ENCODE data around the gene RTP2. TPM values are rescaled to one million over a fixed set of nuclear protein-coding genes. Genes with fewer than 3 reads are reported as not detected.

RTP2 gene
- total and polyA plus RNA-seq, 9 of the 15 experiments (the other 6 are each of a cell fraction or from before 2014, with no cell fraction given), result not detected

DNA sequence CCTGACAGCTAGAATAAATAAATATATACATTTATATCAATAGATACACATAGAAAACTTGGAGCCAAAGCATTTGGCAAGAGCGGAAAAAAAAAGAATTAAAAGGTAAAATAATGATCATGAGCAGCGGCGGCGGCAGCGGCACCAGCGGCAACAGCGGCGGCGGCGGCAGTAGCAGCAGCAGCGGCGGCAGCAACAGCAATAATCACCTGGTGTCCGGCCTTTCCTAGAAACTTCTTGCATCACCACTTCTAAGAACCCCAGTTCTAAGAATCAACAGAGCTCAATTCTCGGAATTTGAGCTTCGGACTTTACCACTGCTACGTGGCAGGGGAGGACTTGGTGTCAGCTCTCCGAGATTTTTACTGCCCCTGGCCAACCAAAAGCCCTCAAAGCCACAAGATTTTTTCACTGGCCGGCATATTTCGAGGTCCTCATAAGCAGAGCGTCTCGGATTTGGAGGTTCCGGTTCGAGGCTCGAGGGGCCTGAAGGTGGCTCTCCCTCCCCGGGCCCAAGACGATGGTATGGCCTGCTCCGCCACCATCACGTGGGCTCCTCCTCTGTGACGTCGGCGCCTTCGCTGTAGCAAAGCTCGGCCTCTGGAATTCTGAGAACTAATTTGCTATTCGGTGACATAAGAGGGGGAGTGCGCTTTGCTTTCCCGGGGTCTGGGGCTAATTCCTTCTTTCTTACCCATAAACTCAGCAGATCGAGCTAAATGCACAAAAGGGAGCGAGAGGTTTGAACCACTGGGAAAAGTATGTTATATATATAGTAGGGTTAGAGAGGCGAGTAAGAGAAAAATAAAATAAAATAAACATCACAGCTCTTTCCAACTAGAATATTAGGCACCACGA lies 43.1 kb upstream of the RTP2 start, which contains the start of gene BCL6 (continued):
- peak; percentile 89 for TF ChIP-seq JUND (IDR thresholded peaks at IDR 0.05; ENCODE audit: borderline replicate concordance, low read depth, low read length)
- peak; percentile 89; the same call in 2 of the 3 replicates for TF ChIP-seq JUND (tag; IDR thresholded peaks at IDR 0.05; ENCODE audit: borderline replicate concordance, low read depth, low read length)
- no peak; the same call in 1 of the 2 replicates for TF ChIP-seq HEY1 (CRISPR knock-in tag; IDR thresholded peaks at IDR 0.05; ENCODE audit: borderline replicate concordance)
- TF ChIP-seq MAZ (CRISPR knock-in tag; conservative IDR thresholded peaks at IDR 0.05 in 1 of 2, IDR thresholded peaks at IDR 0.05 in 1 of 2), result peak in 1 of 2 experiments; percentile 37; a peak in 2 of 4 replicates
- TF ChIP-seq HNRNPLL (IDR thresholded peaks at IDR 0.05; ENCODE audit: low read depth, low read length, poor library complexity, severe bottlenecking), result peak; percentile 60
- peak in 1 of 2 experiments; percentile 31; a peak in 1 of 4 replicates for TF ChIP-seq KDM1A (IDR thresholded peaks at IDR 0.05)
- TF ChIP-seq, protein P1, sequence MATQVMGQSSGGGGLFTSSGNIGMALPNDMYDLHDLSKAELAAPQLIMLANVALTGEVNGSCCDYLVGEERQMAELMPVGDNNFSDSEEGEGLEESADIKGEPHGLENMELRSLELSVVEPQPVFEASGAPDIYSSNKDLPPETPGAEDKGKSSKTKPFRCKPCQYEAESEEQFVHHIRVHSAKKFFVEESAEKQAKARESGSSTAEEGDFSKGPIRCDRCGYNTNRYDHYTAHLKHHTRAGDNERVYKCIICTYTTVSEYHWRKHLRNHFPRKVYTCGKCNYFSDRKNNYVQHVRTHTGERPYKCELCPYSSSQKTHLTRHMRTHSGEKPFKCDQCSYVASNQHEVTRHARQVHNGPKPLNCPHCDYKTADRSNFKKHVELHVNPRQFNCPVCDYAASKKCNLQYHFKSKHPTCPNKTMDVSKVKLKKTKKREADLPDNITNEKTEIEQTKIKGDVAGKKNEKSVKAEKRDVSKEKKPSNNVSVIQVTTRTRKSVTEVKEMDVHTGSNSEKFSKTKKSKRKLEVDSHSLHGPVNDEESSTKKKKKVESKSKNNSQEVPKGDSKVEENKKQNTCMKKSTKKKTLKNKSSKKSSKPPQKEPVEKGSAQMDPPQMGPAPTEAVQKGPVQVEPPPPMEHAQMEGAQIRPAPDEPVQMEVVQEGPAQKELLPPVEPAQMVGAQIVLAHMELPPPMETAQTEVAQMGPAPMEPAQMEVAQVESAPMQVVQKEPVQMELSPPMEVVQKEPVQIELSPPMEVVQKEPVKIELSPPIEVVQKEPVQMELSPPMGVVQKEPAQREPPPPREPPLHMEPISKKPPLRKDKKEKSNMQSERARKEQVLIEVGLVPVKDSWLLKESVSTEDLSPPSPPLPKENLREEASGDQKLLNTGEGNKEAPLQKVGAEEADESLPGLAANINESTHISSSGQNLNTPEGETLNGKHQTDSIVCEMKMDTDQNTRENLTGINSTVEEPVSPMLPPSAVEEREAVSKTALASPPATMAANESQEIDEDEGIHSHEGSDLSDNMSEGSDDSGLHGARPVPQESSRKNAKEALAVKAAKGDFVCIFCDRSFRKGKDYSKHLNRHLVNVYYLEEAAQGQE (IDR thresholded peaks at IDR 0.05; ENCODE audit: borderline replicate concordance), result peak; percentile 73
- TF ChIP-seq, protein P1 (CRISPR knock-in tag; IDR thresholded peaks at IDR 0.05; ENCODE audit: low read depth), result no peak
- TF ChIP-seq, protein P2, sequence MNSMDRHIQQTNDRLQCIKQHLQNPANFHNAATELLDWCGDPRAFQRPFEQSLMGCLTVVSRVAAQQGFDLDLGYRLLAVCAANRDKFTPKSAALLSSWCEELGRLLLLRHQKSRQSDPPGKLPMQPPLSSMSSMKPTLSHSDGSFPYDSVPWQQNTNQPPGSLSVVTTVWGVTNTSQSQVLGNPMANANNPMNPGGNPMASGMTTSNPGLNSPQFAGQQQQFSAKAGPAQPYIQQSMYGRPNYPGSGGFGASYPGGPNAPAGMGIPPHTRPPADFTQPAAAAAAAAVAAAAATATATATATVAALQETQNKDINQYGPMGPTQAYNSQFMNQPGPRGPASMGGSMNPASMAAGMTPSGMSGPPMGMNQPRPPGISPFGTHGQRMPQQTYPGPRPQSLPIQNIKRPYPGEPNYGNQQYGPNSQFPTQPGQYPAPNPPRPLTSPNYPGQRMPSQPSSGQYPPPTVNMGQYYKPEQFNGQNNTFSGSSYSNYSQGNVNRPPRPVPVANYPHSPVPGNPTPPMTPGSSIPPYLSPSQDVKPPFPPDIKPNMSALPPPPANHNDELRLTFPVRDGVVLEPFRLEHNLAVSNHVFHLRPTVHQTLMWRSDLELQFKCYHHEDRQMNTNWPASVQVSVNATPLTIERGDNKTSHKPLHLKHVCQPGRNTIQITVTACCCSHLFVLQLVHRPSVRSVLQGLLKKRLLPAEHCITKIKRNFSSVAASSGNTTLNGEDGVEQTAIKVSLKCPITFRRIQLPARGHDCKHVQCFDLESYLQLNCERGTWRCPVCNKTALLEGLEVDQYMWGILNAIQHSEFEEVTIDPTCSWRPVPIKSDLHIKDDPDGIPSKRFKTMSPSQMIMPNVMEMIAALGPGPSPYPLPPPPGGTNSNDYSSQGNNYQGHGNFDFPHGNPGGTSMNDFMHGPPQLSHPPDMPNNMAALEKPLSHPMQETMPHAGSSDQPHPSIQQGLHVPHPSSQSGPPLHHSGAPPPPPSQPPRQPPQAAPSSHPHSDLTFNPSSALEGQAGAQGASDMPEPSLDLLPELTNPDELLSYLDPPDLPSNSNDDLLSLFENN (IDR thresholded peaks at IDR 0.05; ENCODE audit: low read depth in 2 of 2, low read length in 2 of 2), result peak in 1 of 2 experiments; percentile 80; a peak in 2 of 4 replicates

All from K562 (cell line).